ENCODE measurements around the gene CACNA2D3. TPM values are rescaled to one million over a fixed set of nuclear protein-coding genes. Genes with fewer than 3 reads are reported as not detected.

The CACNA2D3 gene
- total and polyA plus RNA-seq, 12 donors, result 0.26 to 13.7 (median 2.8) TPM; not detected in 1

GRCh38 chr3:54432975-54433374 is 310.6 kb downstream of the CACNA2D3 start:
- H3K4me3 ChIP-seq, result no peak overlapping the region
- no peaks in the 10 kb centered on the region for H3K9me3 ChIP-seq (replicated peaks in 1 of 3)
- no peak overlapping the region for H3K27ac ChIP-seq
- intact Hi-C loops (cut with DNase I), result no loop called here
- no peaks in the 10 kb centered on the region for H3K27me3 ChIP-seq
- DNase-seq, result no peak
- no peaks in the 10 kb centered on the region for H3K4me1 ChIP-seq (replicated peaks in 1 of 2)
- 68 to 93% (median 77%) methylated on average over 1 of the region's 1 CpG for WGBS, 4 donors
- no peak for TF ChIP-seq CTCF (IDR thresholded peaks at IDR 0.05)
- no peak for TF ChIP-seq POLR2A (IDR thresholded peaks at IDR 0.05)
- H3K36me3 ChIP-seq (replicated peaks in 1 of 2), result no peaks in the 10 kb centered on the region

GRCh38 chr3:54433846-54434245 is 311.5 kb downstream of the CACNA2D3 start:
- TF ChIP-seq CTCF (IDR thresholded peaks at IDR 0.05), result no peak
- TF ChIP-seq POLR2A (IDR thresholded peaks at IDR 0.05), result no peak
- no peaks in the 10 kb centered on the region for H3K36me3 ChIP-seq (replicated peaks in 1 of 2)
- DNase-seq, result no peak
- H3K9me3 ChIP-seq (replicated peaks in 1 of 3), result no peaks in the 10 kb centered on the region
- intact Hi-C loops (cut with DNase I), result no loop called here
- 45 to 75% (median 51%) methylated on average over 1 to 6 of the region's 6 CpGs for WGBS, 4 donors
- no peaks in the 10 kb centered on the region for H3K27me3 ChIP-seq
- H3K27ac ChIP-seq, result no peak overlapping the region
- no peak overlapping the region for H3K4me3 ChIP-seq
- no peaks in the 10 kb centered on the region for H3K4me1 ChIP-seq (replicated peaks in 1 of 2)

- no peaks in the 10 kb centered on the region for H3K36me3 ChIP-seq (replicated peaks in 1 of 2)
- TF ChIP-seq POLR2A (IDR thresholded peaks at IDR 0.05), result no peak
- TF ChIP-seq CTCF (IDR thresholded peaks at IDR 0.05), result no peak
- no peak for DNase-seq
- no peaks in the 10 kb centered on the region for H3K4me1 ChIP-seq (replicated peaks in 1 of 2)
- H3K4me3 ChIP-seq, result no peak overlapping the region
- intact Hi-C loops (cut with DNase I), result no loop called here
- WGBS, 4 donors, result 79 to 86% (median 81%) methylated on average over 2 of the region's 2 CpGs
- no peak overlapping the region for H3K27ac ChIP-seq
- H3K27me3 ChIP-seq, result no peaks in the 10 kb centered on the region
- no peaks in the 10 kb centered on the region for H3K9me3 ChIP-seq (replicated peaks in 1 of 3)
Observed at GRCh38 chr3:54434756-54435155, 312.4 kb downstream of the CACNA2D3 start.

- WGBS, 4 donors, result 61 to 83% (median 79%) methylated on average over 2 of the region's 2 CpGs
- Histone ChIP-seq H3K9me3 (replicated peaks in 1 of 3) (no peaks in the 10 kb centered on the region), H3K27ac (no peak overlapping the region), H3K27me3 (no peaks in the 10 kb centered on the region), H3K4me3 (no peak overlapping the region), H3K4me1 (replicated peaks in 1 of 2) (no peaks in the 10 kb centered on the region), H3K36me3 (replicated peaks in 1 of 2) (no peaks in the 10 kb centered on the region)
- TF ChIP-seq POLR2A (IDR thresholded peaks at IDR 0.05) (no peak), CTCF (IDR thresholded peaks at IDR 0.05) (no peak)
- intact Hi-C loops (cut with DNase I), result no loop called here
- DNase-seq, result no peak
Observed at GRCh38 chr3:54437271-54437670, 314.9 kb downstream of the CACNA2D3 start.
